GM19438 (cell line): Measurements from ENCODE around the gene TMEM43.

Source experiments
- ATAC-seq: cut with Tn5 transposase; IDR thresholded peaks from one replicate; pipeline ENCODE4 v1.9.1; 2021; ENCODE audit warnings: low read depth; ENCODE audit not compliant: unreplicated experiment

Gene TMEM43

DNA sequence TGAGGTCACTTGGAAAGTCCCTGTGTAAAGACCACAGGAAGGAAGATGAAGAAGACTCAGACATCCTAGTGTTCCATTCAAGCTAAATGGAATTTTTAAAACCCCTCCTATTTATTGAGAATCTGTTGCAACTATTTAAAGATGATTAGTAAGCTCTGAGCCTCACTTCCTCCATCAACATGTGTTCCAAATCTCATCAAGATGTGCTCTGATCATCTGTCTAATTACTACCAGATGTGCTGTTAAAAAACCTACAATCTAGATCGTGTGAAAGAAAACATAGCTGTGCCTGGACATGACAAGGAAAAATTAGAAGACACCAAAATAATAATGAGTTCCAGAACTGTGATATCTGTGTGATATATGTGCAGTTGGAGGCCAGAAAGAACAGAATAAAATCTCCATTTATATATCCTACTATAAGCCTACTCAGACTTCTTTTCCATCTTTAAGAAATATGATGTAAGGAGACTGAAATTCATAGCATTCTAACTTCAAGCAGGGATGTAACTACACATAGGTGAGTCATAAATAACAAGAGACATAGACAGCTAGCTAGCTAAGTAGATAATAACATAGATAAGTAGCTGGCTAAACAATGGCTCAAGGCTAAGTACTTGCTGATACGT, 45.8 kb downstream of the TMEM43 start:
- no peak for ATAC-seq

DNA sequence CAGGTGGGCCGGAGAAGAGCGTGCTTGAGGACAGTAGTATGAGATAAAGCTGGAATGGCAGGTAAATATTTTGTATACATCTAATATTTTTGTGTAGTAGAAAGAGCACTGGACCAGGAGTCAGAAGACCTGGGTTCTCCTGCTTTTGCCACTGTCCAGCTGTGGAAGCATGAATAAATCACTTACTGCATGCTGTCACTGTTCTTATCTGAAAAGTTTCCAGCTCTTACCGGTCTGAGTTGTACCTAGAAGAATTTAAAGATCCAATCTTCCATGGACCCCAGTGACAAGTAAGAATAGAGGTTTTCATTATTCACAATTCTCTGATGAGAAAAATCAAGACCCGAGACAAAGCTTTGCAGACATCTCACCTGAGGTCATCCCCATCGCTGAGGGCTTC, 47.6 kb downstream of the TMEM43 start:
- ATAC-seq: no peak

DNA sequence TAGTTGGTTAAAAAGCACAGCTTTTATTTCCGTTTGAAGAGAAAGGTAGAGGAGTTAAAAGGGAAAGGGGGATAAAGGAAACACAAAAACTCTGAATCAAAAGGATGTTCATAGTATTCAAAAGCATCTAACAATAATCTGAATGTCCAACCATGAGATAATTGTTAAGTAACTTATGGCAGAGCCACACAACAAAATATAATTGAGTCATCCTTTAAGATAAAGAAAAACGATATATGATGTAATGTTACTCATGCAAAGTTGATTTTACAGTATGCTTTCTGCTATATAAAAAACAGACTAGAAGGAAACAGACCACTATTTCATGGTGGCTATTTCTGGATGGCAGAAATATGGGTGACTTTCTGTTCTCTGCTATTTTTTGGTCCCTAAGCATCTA, 49.6 kb downstream of the TMEM43 start:
- ATAC-seq: no peak

DNA sequence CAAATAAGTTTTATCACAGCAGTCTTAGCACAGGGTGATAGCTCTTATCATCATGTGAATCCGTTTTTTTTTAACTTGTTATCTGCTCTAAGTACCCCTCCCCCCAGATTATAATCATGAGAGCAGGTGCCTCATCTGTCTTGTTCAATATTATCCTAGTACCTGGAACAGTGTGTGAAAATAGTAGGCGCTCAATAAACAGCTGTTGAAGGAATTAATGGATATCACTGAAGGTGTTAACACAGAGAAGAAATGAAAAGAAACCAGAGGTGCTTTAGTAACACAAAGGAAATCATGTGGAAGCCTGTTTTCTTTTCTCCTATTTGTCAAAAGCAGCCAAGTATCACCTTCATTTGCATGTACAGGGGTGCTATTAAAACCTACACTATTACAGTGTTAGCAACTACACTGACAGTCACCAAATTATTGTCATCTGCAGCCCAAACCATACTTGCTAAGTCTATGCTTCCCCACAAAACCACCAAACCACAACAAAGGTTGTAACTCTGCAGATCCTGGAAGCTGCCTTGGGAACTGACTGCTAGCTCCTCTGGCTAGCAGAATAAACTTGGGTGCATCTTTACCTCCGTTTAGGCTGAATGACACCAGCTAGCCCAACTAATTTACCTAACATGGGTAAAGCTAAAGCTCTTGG, 50.7 kb downstream of the TMEM43 start:
- ATAC-seq: no peak

DNA sequence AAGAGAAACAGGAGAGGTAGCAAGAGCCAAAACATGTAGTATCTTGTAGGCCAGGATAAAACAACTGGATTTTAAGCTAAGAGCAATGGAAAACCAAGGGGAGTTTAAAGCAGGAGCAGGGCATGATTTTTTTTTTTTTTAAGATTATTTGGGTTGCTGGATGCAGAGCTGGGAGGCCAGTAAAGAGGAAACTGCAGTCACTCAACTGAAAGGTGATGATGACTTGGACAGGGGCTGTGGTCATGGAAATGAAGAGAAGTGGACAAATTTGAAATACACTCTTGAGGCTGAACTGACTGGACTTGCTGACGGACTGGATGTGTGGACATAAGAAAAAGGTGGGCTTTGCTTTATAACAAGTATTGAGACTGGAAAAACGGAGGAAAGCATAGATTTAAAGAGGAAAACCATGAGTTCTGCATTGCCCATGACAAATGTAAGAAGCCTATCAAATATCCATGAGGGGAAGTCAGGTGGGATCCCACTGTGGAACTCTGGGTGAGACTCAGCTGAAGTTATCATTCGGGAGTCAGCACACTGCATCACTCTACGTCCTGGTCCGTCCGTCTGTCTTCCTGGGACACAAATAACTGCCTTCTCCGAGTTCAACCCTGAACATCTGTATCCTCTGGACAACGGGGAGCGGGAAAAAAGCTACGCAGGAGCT, 52.9 kb downstream of the TMEM43 start:
- ATAC-seq: peak; percentile 13

DNA sequence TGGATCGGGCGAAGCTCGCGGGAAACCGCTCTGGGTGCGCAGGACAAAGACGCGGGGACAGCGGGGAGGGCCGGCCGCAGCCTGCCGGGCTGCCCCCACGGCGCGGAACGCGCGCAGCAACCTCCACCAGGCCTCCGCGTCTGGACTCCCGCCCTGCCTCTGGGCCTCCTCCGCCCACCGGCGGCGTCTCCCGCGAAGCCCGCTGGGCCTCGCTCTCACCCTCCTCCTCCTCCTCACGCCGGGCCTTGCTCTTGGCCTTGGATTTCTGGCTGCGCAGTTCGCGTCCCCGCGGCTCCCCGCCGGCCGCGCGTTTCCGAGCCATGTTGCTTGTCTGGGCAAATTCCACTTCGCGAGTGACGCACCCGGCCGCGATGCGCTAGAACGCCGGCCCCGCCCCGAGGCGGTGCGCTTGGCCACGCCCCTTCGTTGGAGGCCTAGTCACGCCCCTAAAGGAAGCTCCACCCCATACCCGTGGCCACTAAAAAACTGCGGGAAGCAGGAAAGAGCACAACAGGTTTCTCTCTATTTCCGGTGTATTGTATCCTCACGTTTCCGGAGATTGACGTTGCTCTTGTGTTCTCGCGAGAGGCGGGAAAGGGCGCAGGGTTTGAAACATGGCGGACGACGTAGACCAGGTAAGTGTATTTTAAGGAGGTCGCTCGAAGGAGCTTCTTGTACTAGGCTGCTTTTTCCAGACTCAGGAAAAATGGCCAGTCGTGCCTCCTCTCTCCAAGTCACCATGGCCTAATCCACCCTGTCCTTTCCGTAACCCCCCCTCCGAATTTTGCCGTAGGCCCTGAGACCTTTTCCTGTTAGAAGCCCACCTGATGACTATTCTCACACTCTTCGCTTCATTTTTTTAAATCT, 53.6 kb downstream of the TMEM43 start, which contains the start of the genes LSM3 and XPC:
Gene LSM3, plus strand, starts transcription at position 571 of the 867 bp plus-strand sequence. Its CDS starts 44 bp downstream, at position 615.
Gene XPC, minus strand, starts transcription at position 355 of the 867 bp plus-strand sequence. Its CDS starts 33 bp downstream, at position 322.
- peak; percentile 88 for ATAC-seq

DNA sequence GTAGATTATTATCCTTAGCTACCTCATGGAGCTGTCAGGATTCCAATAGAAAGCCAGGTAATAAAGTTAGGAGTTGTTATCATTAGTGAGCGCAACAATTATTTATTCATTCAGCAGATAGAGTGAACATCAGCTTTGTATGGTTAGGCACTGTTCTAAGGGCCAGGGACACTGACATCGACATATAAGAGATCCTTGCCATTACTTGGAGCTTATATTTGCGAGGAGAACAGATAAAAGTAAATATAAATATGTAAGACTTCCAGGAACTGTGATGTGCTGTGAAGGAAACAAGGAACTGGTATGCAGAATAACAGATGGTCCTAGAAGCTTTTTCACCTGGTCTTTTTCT, 54.2 kb downstream of the TMEM43 start:
- ATAC-seq: no peak

DNA sequence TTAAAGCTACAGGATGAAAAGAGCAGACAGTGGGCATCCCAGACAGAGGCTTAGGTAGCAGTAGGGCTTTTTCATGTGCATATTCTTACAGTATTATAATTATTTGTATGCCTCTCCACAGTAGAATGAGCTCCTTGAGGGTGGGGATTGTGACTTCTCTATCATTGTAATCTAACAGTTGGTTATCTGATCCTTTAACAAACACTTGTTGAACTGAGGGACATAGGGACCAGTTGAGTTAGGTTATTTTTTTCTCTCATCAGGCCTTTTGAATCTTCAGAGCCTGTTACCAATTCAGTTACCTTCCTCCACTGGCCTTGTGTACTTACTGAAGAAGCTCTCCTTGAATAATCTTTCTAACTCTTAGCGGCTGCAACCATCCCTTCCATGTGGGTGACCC, 54.9 kb downstream of the TMEM43 start:
- no peak for ATAC-seq

DNA sequence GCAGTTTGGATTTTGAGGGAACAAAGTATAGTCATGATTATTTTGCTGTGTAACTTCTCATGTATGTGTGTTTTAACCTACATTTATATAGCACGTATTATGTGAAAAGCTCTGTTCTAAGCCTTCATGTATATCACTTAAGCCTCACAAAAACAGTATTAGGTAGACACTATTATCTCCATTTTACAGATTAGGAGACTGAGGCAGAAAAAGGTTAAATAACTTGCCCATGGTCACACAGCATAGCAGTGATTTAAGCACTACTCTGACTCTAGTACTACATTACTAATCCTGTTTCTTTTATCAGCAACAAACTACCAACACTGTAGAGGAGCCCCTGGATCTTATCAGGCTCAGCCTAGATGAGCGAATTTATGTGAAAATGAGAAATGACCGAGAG, 56.4 kb downstream of the TMEM43 start:
- no peak for ATAC-seq

DNA sequence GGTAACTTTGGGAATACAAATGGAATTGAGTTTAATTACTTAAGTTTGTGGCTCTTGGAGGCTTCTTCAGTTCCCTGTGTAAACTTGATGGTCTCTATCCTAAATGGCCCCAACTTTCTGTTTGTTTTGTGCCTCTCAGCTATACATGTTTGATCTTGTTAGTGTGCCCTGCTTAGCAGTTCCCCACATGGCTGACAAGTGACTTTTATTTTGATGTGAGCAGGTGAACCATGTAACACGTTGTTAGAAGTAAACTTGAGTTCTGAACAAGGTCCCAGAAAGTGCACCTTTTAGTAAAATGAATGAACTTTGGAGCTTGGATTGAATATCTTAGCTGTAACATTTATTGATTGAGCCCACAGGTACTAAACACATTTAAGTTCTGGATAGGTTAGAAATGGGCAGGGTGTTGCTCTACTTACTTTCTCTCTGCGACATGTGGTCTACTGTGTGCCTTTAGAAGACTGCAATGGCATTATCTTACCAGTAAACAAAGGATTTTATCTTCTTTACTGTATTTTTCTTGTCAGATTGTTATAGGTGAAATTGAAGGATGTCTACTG, 58.2 kb downstream of the TMEM43 start:
- ATAC-seq: no peak

DNA sequence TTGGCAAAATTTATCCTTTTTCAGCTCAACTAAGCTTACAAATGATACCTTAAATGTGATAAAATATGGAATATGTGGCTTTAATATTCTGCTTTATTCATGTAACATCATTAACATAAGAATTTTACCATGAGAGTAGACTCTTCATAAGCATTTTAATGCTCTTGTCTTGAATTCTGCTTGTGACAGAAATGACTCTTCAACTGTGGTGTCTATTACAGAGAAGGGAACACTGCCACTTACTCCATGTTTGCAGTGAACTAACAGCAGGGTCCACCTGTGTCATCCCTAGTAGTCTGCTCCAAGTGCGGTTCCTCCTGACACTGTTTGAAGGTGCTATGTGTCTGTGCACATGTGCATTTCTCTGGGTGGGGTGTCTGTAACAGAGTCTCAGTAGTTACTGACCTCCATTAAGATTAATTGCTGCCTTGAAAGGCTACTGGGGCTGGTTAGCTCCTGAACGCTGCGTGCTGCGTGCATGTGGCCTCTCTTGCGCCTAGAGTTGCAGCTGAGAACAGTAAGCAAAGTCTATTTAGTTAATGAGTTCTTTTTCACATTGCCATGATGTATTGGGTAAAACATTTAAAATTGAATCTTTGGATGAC, 62.1 kb downstream of the TMEM43 start:
- no peak for ATAC-seq

DNA sequence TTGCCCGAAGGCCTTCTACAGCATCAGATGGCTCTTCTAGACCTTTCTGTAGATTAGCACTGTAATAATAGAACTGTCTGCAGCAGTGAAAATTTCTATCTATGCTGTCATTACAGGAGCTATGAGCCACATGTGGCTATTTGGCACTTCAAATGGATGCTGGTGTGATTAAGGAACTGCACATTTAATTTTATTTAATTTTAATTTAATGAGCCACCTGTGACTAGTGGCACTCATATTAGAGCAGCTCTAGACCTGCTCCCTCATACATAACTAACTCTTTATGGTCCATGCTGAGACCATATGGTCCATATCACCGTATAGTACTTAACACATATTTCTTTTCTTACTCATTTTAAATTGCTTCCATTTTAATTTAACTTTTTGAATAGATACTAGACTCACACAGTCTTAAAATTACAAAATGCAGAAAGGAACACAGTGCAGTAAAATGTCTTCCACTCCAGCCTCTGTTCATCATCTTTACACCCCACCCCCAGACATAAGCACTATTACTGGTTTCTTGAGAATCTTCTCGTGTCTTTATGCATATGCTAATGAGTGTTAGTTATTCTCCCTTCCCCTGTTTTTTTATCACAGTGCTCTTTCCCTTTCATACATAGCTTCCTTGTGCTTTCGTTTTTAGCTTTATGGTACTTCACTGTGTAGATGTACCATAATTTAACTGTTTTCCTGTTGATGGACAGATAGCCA, 63.3 kb downstream of the TMEM43 start:
- ATAC-seq: no peak
